ENCODE measurements around the gene SENP3. TPM values are rescaled to one million over a fixed set of nuclear protein-coding genes. Genes with fewer than 3 reads are reported as not detected.

Gene SENP3
- total and polyA plus RNA-seq, 2 of the 13 experiments (the other 11 are each of a cell fraction or from before 2014, with no cell fraction given) = 55.8 to 75.4 TPM

DNA sequence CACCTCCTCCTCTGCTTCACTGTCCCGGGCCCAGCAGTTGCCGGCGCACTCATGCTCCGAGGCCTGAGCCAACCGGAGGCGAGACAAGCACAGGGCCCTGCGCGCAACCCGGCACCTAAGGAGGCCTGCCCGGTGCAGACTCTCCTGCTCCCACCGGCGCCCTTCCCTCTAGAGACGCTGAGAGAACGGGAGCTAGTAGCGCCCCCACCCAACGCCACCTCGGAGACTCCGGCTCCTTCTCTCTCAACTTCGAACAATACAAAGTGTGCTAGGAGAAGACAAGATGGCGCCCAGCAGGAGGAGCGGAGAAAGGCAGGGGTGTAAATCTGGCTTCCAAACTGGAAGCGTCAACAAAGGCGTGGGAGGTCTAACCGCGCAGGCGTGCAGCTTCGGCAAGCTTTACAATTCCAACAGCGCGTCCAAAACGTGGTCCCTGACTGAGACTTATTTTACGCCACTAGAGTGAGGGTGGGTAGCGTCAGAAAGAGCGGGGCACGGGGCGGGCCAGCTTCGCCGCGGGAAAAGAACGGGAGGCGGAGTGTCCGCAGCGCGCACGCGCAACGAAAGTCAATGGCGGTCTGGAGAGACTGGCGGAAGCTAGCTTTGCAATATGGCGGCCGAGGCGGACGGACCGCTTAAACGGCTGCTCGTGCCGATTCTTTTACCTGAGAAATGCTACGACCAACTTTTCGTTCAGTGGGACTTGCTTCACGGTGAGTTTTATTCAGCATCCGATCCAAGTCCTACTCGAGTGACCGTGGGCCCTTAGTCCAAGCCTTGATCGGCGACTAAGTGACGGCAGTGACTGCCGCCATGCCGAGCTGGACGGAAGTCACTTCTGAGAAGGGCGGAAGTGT lies 21.8 kb downstream of the SENP3 start, which contains the start of gene MPDU1 (continued):
- peak; percentile 72; the same call in 1 of the 2 replicates for TF ChIP-seq TMF1 (CRISPR knock-in tag; IDR thresholded peaks at IDR 0.05; ENCODE audit: low read depth)
- no peak for TF ChIP-seq IKZF1 (IDR thresholded peaks at IDR 0.05)
- TF ChIP-seq, protein P1, sequence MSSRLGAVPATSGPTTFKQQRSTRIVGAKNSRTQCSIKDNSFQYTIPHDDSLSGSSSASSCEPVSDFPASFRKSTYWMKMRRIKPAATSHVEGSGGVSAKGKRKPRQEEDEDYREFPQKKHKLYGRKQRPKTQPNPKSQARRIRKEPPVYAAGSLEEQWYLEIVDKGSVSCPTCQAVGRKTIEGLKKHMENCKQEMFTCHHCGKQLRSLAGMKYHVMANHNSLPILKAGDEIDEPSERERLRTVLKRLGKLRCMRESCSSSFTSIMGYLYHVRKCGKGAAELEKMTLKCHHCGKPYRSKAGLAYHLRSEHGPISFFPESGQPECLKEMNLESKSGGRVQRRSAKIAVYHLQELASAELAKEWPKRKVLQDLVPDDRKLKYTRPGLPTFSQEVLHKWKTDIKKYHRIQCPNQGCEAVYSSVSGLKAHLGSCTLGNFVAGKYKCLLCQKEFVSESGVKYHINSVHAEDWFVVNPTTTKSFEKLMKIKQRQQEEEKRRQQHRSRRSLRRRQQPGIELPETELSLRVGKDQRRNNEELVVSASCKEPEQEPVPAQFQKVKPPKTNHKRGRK (CRISPR knock-in tag; IDR thresholded peaks at IDR 0.05) = no peak
- no peak for TF ChIP-seq ZNF614 (CRISPR knock-in tag; IDR thresholded peaks at IDR 0.05; ENCODE audit: borderline replicate concordance)
- TF ChIP-seq, protein P2, sequence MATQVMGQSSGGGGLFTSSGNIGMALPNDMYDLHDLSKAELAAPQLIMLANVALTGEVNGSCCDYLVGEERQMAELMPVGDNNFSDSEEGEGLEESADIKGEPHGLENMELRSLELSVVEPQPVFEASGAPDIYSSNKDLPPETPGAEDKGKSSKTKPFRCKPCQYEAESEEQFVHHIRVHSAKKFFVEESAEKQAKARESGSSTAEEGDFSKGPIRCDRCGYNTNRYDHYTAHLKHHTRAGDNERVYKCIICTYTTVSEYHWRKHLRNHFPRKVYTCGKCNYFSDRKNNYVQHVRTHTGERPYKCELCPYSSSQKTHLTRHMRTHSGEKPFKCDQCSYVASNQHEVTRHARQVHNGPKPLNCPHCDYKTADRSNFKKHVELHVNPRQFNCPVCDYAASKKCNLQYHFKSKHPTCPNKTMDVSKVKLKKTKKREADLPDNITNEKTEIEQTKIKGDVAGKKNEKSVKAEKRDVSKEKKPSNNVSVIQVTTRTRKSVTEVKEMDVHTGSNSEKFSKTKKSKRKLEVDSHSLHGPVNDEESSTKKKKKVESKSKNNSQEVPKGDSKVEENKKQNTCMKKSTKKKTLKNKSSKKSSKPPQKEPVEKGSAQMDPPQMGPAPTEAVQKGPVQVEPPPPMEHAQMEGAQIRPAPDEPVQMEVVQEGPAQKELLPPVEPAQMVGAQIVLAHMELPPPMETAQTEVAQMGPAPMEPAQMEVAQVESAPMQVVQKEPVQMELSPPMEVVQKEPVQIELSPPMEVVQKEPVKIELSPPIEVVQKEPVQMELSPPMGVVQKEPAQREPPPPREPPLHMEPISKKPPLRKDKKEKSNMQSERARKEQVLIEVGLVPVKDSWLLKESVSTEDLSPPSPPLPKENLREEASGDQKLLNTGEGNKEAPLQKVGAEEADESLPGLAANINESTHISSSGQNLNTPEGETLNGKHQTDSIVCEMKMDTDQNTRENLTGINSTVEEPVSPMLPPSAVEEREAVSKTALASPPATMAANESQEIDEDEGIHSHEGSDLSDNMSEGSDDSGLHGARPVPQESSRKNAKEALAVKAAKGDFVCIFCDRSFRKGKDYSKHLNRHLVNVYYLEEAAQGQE (IDR thresholded peaks at IDR 0.05; ENCODE audit: borderline replicate concordance in 1 of 2, low read depth in 1 of 2, low read length in 2 of 2) = peak in 1 of 2 experiments; percentile 78; a peak in 2 of 4 replicates
- peak; percentile 67; the same call in 1 of the 2 replicates for TF ChIP-seq ZNF746 (CRISPR knock-in tag; IDR thresholded peaks at IDR 0.05)
- no peak for TF ChIP-seq STAT5B (CRISPR knock-in tag; IDR thresholded peaks at IDR 0.05)
- TF ChIP-seq, protein P3, sequence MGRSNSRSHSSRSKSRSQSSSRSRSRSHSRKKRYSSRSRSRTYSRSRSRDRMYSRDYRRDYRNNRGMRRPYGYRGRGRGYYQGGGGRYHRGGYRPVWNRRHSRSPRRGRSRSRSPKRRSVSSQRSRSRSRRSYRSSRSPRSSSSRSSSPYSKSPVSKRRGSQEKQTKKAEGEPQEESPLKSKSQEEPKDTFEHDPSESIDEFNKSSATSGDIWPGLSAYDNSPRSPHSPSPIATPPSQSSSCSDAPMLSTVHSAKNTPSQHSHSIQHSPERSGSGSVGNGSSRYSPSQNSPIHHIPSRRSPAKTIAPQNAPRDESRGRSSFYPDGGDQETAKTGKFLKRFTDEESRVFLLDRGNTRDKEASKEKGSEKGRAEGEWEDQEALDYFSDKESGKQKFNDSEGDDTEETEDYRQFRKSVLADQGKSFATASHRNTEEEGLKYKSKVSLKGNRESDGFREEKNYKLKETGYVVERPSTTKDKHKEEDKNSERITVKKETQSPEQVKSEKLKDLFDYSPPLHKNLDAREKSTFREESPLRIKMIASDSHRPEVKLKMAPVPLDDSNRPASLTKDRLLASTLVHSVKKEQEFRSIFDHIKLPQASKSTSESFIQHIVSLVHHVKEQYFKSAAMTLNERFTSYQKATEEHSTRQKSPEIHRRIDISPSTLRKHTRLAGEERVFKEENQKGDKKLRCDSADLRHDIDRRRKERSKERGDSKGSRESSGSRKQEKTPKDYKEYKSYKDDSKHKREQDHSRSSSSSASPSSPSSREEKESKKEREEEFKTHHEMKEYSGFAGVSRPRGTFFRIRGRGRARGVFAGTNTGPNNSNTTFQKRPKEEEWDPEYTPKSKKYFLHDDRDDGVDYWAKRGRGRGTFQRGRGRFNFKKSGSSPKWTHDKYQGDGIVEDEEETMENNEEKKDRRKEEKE (IDR thresholded peaks at IDR 0.05) = no peak
- TF ChIP-seq ZNF562 (CRISPR knock-in tag; IDR thresholded peaks at IDR 0.05; ENCODE audit: borderline replicate concordance) = no peak
- TF ChIP-seq, protein P4, sequence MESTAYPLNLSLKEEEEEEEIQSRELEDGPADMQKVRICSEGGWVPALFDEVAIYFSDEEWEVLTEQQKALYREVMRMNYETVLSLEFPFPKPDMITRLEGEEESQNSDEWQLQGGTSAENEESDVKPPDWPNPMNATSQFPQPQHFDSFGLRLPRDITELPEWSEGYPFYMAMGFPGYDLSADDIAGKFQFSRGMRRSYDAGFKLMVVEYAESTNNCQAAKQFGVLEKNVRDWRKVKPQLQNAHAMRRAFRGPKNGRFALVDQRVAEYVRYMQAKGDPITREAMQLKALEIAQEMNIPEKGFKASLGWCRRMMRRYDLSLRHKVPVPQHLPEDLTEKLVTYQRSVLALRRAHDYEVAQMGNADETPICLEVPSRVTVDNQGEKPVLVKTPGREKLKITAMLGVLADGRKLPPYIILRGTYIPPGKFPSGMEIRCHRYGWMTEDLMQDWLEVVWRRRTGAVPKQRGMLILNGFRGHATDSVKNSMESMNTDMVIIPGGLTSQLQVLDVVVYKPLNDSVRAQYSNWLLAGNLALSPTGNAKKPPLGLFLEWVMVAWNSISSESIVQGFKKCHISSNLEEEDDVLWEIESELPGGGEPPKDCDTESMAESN (CRISPR knock-in tag; conservative IDR thresholded peaks at IDR 0.05) = peak; percentile 76
- no peak; the same call in 1 of the 2 replicates for TF ChIP-seq ZNF33A (CRISPR knock-in tag; IDR thresholded peaks at IDR 0.05; ENCODE audit: borderline replicate concordance)
- TF ChIP-seq ZNF121 (CRISPR knock-in tag; IDR thresholded peaks at IDR 0.05) = no peak
- peak; percentile 41; the same call in 1 of the 2 replicates for TF ChIP-seq ZNF878 (CRISPR knock-in tag; IDR thresholded peaks at IDR 0.05)
- TF ChIP-seq, protein P5, sequence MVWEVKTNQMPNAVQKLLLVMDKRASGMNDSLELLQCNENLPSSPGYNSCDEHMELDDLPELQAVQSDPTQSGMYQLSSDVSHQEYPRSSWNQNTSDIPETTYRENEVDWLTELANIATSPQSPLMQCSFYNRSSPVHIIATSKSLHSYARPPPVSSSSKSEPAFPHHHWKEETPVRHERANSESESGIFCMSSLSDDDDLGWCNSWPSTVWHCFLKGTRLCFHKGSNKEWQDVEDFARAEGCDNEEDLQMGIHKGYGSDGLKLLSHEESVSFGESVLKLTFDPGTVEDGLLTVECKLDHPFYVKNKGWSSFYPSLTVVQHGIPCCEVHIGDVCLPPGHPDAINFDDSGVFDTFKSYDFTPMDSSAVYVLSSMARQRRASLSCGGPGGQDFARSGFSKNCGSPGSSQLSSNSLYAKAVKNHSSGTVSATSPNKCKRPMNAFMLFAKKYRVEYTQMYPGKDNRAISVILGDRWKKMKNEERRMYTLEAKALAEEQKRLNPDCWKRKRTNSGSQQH (CRISPR knock-in tag; IDR thresholded peaks at IDR 0.05; ENCODE audit: low read depth) = peak; percentile 95
- TF ChIP-seq SPEN (CRISPR knock-in tag; IDR thresholded peaks at IDR 0.05; ENCODE audit: low read depth) = peak; percentile 74
- TF ChIP-seq FOXC1 (CRISPR knock-in tag; IDR thresholded peaks at IDR 0.05; ENCODE audit: borderline replicate concordance) = no peak; the same call in 1 of the 2 replicates
